Vein endothelial cell (primary cell): ENCODE data around the gene UPK1A. TPM values are rescaled to one million over a fixed set of nuclear protein-coding genes. Genes with fewer than 3 reads are reported as not detected.

ENCODE experiments used
- total RNA-seq: library from RNA; depleted of rRNA; stranded (reverse); fragments of >200 nt; gene quantifications from 2 replicates; pipeline ENCODE4 v1.2.3, GENCODE V29; 2012

The UPK1A gene
- total RNA-seq: not detected in 2 replicates

GRCh38 chr19:35666251-35666913 lies at the start of gene UPK1A:
Gene UPK1A (plus strand): TSS chr19:35666517. CDS start chr19:35666813, 296 bp downstream.

GRCh38 chr19:35628565-35629331 lies 37.6 kb upstream of the UPK1A start, which contains the start of gene RBM42:
Gene RBM42 (plus strand): TSS chr19:35629036. CDS start chr19:35629154, 118 bp downstream.

GRCh38 chr19:35641515-35642151 lies 24.7 kb upstream of the UPK1A start, which contains the start of gene ETV2:
Gene ETV2 (plus strand): TSS chr19:35641745. CDS start chr19:35642461, 716 bp downstream.

GRCh38 chr19:35648017-35648961 lies 18.0 kb upstream of the UPK1A start, which contains the start of gene COX6B1:
Gene COX6B1 (plus strand): TSS chr19:35648323. CDS start chr19:35651244, 2,921 bp downstream.

GRCh38 chr19:35704218-35704617 lies 37.9 kb downstream of the UPK1A start, which contains the start of gene ZBTB32:
Gene ZBTB32 (plus strand): TSS chr19:35704558. CDS start chr19:35714627, 10,069 bp downstream.

GRCh38 chr19:35717665-35718344 lies 51.5 kb downstream of the UPK1A start, which contains the start of gene KMT2B:
Gene KMT2B (plus strand): TSS chr19:35718003. CDS start chr19:35718019, 16 bp downstream.

Other genes with a start within 250 kb of the UPK1A start
- not detected in 2 replicates for gene FFAR2, start 218.3 kb upstream of the UPK1A start, total RNA-seq
- not detected in 2 replicates for gene KRTDAP, start 176.1 kb upstream of the UPK1A start, total RNA-seq
- gene DMKN, start 152.9 kb upstream of the UPK1A start, total RNA-seq: not detected in 2 replicates
- gene SBSN, start 138.2 kb upstream of the UPK1A start, total RNA-seq: not detected in 2 replicates
- gene GAPDHS, start 133.1 kb upstream of the UPK1A start, total RNA-seq: not detected in 2 replicates
- 58.0 and 58.8 TPM in 2 replicates for gene TMEM147, start 120.9 kb upstream of the UPK1A start, total RNA-seq
- gene ATP4A, start 102.9 kb upstream of the UPK1A start, total RNA-seq: not detected in 2 replicates
- gene PMIS2, start 80.3 kb upstream of the UPK1A start, total RNA-seq: not detected in 2 replicates
- gene HAUS5, start 53.8 kb upstream of the UPK1A start, total RNA-seq: 8.5 and 9.1 TPM in 2 replicates
- gene RBM42, start 37.5 kb upstream of the UPK1A start, total RNA-seq: 49.6 and 56.5 TPM in 2 replicates
- gene ETV2, start 24.8 kb upstream of the UPK1A start, total RNA-seq: 0.29 and 0.65 TPM in 2 replicates
- 214 and 293 TPM in 2 replicates for gene COX6B1, start 18.2 kb upstream of the UPK1A start, total RNA-seq
- gene ZBTB32, start 38.0 kb downstream of the UPK1A start, total RNA-seq: not detected in 2 replicates
- gene KMT2B, start 51.5 kb downstream of the UPK1A start, total RNA-seq: 8.5 and 9.4 TPM in 2 replicates
- gene IGFLR1, start 75.9 kb downstream of the UPK1A start, total RNA-seq: 0.76 and 0.98 TPM in 2 replicates
- gene U2AF1L4, start 78.9 kb downstream of the UPK1A start, total RNA-seq: 2.3 and 2.8 TPM in 2 replicates
- 14.8 and 15.7 TPM in 2 replicates for gene PSENEN, start 79.1 kb downstream of the UPK1A start, total RNA-seq
- gene LIN37, start 82.1 kb downstream of the UPK1A start, total RNA-seq: 12.1 and 16.7 TPM in 2 replicates
- 0.38 and 0.65 TPM in 2 replicates for gene HSPB6, start 90.5 kb downstream of the UPK1A start, total RNA-seq
- gene PROSER3, start 91.7 kb downstream of the UPK1A start, total RNA-seq: 7.2 and 7.3 TPM in 2 replicates
- gene ARHGAP33, start 109.0 kb downstream of the UPK1A start, total RNA-seq: 3.3 and 3.7 TPM in 2 replicates
- not detected in 2 replicates for gene PRODH2, start 146.3 kb downstream of the UPK1A start, total RNA-seq
- not detected in 2 replicates for gene NPHS1, start 186.0 kb downstream of the UPK1A start, total RNA-seq
- not detected in 2 replicates for gene KIRREL2, start 190.4 kb downstream of the UPK1A start, total RNA-seq
- 4.2 and 4.6 TPM in 2 replicates for gene APLP1, start 202.1 kb downstream of the UPK1A start, total RNA-seq
- gene NFKBID, start 234.0 kb downstream of the UPK1A start, total RNA-seq: 2.9 and 5.5 TPM in 2 replicates
- not detected in 2 replicates for gene HCST, start 236.0 kb downstream of the UPK1A start, total RNA-seq
- not detected in 2 replicates for gene TYROBP, start 241.8 kb downstream of the UPK1A start, total RNA-seq